ENCODE measurements around the gene LRRC61.
"Not testable (repeated sequence)": the region's sequence is repeated elsewhere in the genome, so short reads cannot be mapped to it uniquely, and the experiment has no call there.

Gene LRRC61, protein sequence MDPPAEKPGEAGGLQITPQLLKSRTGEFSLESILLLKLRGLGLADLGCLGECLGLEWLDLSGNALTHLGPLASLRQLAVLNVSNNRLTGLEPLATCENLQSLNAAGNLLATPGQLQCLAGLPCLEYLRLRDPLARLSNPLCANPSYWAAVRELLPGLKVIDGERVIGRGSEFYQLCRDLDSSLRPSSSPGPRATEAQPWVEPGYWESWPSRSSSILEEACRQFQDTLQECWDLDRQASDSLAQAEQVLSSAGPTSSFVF

DNA sequence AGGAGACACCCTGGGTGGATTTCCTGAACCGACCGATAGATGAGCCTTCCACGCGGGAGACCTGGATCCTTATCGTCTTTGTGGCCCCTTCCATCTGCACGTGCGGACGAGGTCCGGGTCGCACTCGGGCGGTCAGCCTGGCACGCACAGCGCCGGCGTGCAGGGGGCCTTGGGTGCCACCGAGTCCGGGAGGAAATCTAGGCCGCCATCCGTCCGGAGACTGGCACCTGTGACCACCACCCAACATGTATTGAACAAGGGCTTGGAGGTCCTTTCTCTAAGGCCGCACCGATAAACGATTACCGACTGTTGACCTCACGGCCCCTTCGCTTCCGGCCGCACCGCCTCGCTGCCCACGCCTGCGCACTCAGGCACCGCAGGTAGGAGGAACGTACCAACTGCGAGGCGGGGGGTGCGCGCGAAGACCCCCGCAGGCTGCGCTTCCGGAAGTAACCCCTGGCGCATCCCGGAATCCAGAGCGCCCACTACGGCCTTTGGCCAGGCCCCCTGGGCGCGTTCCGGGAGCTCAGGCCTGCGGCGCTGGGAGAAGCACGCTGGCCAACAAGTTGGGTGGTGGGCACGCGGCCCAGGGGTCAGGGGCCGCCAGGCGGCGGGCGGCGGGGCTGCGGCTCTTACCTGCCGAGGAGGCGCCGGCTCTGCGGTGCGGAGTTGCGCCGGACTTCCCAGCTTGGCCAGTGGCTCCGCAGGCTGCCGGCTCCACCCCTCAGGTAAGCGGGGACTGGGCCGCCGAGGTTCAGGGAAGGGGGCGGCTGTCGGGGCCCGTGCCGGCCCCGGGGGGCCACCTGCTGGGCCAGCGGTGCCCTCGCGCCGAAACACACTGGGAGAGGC is at the start of gene LRRC61, which contains the start of gene ACTR3C:
LRRC61 (plus strand) TSS at position 523 of the 849 bp plus-strand sequence. CDS start 13,507 bp downstream, outside the sequence.
ACTR3C (minus strand) TSS at position 713 of the 849 bp plus-strand sequence. CDS start 28,249 bp downstream, outside the sequence.
- H3K4me3 ChIP-seq (ENCODE audit: insufficient read depth, low read length, poor library complexity, severe bottlenecking), result peak within 1 kb of the TSS; percentile 41
- H3K27me3 ChIP-seq (ENCODE audit: low read length), result no peaks in the 10 kb centered on the region
- TF ChIP-seq EZH2phosphoT487 (conservative IDR thresholded peaks at IDR 0.05; ENCODE audit: low read length), result no peak
- TF ChIP-seq, protein P1, sequence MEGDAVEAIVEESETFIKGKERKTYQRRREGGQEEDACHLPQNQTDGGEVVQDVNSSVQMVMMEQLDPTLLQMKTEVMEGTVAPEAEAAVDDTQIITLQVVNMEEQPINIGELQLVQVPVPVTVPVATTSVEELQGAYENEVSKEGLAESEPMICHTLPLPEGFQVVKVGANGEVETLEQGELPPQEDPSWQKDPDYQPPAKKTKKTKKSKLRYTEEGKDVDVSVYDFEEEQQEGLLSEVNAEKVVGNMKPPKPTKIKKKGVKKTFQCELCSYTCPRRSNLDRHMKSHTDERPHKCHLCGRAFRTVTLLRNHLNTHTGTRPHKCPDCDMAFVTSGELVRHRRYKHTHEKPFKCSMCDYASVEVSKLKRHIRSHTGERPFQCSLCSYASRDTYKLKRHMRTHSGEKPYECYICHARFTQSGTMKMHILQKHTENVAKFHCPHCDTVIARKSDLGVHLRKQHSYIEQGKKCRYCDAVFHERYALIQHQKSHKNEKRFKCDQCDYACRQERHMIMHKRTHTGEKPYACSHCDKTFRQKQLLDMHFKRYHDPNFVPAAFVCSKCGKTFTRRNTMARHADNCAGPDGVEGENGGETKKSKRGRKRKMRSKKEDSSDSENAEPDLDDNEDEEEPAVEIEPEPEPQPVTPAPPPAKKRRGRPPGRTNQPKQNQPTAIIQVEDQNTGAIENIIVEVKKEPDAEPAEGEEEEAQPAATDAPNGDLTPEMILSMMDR (IDR thresholded peaks at IDR 0.05; ENCODE audit: insufficient read depth, low read length, poor library complexity, severe bottlenecking), result no peak
- peak within 1 kb of the TSS; percentile 45 for H3K4me2 ChIP-seq (ENCODE audit: low read depth, low read length, poor library complexity, severe bottlenecking)
- H3K9me3 ChIP-seq (ENCODE audit: insufficient read depth, low read length), result no peaks in the 10 kb centered on the region
- H3K36me3 ChIP-seq (ENCODE audit: low read length), result no peaks in the 10 kb centered on the region
- no peaks in the 10 kb centered on the region for H4K20me1 ChIP-seq (ENCODE audit: low read depth, low read length)
- peak within 1 kb of the TSS; percentile 58 for H2AFZ ChIP-seq (ENCODE audit: low read depth, low read length, severe bottlenecking)
- no peaks in the 10 kb centered on the region for H3K79me2 ChIP-seq (ENCODE audit: insufficient read depth, low read length)
- no peaks in the 10 kb centered on the region for H3F3A ChIP-seq (ENCODE audit: insufficient read depth)
- no peaks in the 10 kb centered on the region for H3K9me2 ChIP-seq (replicated peaks; ENCODE audit: insufficient read depth, low read length)
- H3K27ac ChIP-seq (ENCODE audit: low read depth, low read length), result no peak within 1 kb of the TSS
- peak within 1 kb of the TSS; percentile 54 for H3K9ac ChIP-seq (ENCODE audit: low read length)

DNA sequence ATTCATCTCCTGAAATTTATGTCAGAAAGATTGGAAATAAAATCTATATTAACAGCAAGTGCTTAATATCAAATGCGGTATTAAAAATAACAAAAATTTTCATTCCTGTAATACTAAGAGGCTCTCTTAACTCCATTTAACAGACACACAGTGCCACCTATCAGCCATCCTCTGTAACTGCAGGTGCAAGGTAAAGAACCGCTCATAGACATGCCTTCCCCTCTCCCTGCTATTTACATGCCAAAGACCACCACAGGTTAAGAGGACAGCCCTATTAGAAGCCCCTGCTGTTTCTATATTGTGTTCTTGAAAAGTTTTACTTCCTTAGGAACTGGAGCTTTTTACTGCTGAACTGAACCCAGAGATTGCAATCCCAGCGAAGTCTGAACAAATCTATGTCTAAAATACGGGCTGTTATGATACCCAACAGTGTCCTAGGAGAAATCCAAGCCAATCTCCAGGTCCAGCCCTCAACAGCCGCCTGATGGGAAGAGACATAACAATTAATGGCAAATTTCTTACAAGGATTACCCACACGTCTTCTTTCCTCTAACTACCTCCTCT is 46.9 kb upstream of the LRRC61 start:
- H3F3A ChIP-seq (ENCODE audit: insufficient read depth); H3K36me3 ChIP-seq (ENCODE audit: low read length); H2AFZ ChIP-seq (ENCODE audit: low read depth, low read length, severe bottlenecking); H3K9ac ChIP-seq (ENCODE audit: low read length); H3K27ac ChIP-seq (ENCODE audit: low read depth, low read length); H3K4me2 ChIP-seq (ENCODE audit: low read depth, low read length, poor library complexity, severe bottlenecking); H4K20me1 ChIP-seq (ENCODE audit: low read depth, low read length); H3K79me2 ChIP-seq (ENCODE audit: insufficient read depth, low read length); H3K4me3 ChIP-seq (ENCODE audit: insufficient read depth, low read length, poor library complexity, severe bottlenecking); H3K9me3 ChIP-seq (ENCODE audit: insufficient read depth, low read length); H3K27me3 ChIP-seq (ENCODE audit: low read length); H3K9me2 ChIP-seq (replicated peaks; ENCODE audit: insufficient read depth, low read length): not testable (repeated sequence)

DNA sequence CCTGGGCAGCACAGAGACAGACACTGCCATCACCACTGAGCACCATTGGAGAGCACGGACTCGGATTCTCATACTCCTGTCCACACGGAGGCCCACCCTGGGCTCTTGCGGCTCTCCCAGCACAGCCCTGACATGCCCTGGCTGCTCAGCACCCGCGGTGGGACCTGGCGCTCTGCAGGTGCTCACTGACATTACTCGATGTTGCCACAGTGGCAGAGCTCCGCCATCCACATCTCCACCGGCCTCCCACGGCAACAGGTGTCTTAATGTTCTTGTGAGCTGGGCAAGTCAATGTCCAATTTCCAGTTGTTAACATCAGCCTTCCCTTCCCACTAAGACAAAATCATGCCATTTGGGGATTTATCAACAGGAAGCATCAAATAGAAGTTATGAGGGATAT is 44.8 kb upstream of the LRRC61 start:
- not testable (repeated sequence) for H3K27me3 ChIP-seq (ENCODE audit: low read length); H3K36me3 ChIP-seq (ENCODE audit: low read length); H2AFZ ChIP-seq (ENCODE audit: low read depth, low read length, severe bottlenecking); H3K79me2 ChIP-seq (ENCODE audit: insufficient read depth, low read length); H3K4me3 ChIP-seq (ENCODE audit: insufficient read depth, low read length, poor library complexity, severe bottlenecking); H3K9me3 ChIP-seq (ENCODE audit: insufficient read depth, low read length); H3K9ac ChIP-seq (ENCODE audit: low read length); H3K4me2 ChIP-seq (ENCODE audit: low read depth, low read length, poor library complexity, severe bottlenecking); H3K27ac ChIP-seq (ENCODE audit: low read depth, low read length); H3K9me2 ChIP-seq (replicated peaks; ENCODE audit: insufficient read depth, low read length); H3F3A ChIP-seq (ENCODE audit: insufficient read depth); H4K20me1 ChIP-seq (ENCODE audit: low read depth, low read length)

DNA sequence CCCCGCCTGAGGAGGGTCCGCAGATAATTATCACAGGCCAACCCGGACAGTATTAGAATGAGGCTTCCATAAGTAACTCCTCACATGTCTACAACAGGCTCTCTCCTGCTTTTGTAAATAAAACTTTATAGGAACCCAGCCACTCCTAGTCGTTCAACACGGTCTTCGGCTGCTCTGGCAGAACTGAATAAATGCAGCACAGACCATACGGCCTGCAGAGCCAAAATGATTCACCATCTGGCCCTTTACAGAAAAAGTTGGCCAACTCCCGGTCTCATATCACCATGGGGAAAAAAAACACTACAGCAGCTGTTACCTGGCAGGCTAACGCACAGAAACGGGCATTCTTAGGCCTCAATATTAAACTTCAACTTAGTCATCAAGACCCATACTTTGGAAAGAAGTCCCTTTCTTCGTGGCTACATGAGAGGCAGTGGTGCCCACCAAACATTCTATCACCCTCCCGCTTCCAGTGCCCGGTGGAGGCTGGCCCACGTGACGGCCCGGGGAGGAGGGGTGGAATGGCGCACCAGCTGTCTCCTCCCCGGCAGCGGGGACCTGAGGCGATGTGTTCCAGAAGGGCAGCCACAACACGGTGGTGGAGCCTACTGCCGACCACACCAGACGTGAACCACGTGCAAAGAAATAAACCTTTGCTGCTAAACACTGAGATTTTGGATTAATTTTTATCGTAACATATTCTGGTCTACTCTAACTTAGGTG is 41.3 kb upstream of the LRRC61 start:
- not testable (repeated sequence) for H3K27ac ChIP-seq (ENCODE audit: low read depth, low read length); H3K9me2 ChIP-seq (replicated peaks; ENCODE audit: insufficient read depth, low read length)

DNA sequence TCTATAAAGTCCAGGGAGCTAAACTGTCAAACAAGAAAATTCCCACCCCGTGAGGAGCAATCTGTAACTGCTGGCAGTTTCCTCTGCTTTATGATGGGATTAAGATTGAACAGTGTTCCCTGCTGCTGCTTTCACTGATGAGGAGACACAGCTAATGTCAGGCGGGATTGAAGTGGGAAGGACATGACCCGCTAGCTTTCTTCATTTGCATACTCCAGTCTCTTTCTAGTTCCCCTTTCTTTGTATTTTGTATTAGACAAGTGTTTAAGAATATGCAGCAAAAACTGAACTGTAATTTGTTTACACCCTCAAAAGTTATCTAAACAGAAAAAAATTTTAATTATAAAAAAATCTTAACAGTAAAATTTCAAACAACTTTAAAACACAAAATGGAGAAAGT is 40.0 kb upstream of the LRRC61 start:
- not testable (repeated sequence) for H3K9ac ChIP-seq (ENCODE audit: low read length); H2AFZ ChIP-seq (ENCODE audit: low read depth, low read length, severe bottlenecking); H3K4me2 ChIP-seq (ENCODE audit: low read depth, low read length, poor library complexity, severe bottlenecking); H3K27ac ChIP-seq (ENCODE audit: low read depth, low read length); H3K27me3 ChIP-seq (ENCODE audit: low read length); H3K79me2 ChIP-seq (ENCODE audit: insufficient read depth, low read length); H3K9me2 ChIP-seq (replicated peaks; ENCODE audit: insufficient read depth, low read length); H3K36me3 ChIP-seq (ENCODE audit: low read length); H4K20me1 ChIP-seq (ENCODE audit: low read depth, low read length); H3F3A ChIP-seq (ENCODE audit: insufficient read depth); H3K4me3 ChIP-seq (ENCODE audit: insufficient read depth, low read length, poor library complexity, severe bottlenecking); H3K9me3 ChIP-seq (ENCODE audit: insufficient read depth, low read length)

More for the DNA sequence above, 41.3 kb upstream of the LRRC61 start:
- H3K79me2 ChIP-seq (ENCODE audit: insufficient read depth, low read length); H3K27me3 ChIP-seq (ENCODE audit: low read length); H2AFZ ChIP-seq (ENCODE audit: low read depth, low read length, severe bottlenecking); H3K4me3 ChIP-seq (ENCODE audit: insufficient read depth, low read length, poor library complexity, severe bottlenecking); H3K9me3 ChIP-seq (ENCODE audit: insufficient read depth, low read length); H3F3A ChIP-seq (ENCODE audit: insufficient read depth); H3K9ac ChIP-seq (ENCODE audit: low read length); H3K36me3 ChIP-seq (ENCODE audit: low read length); H4K20me1 ChIP-seq (ENCODE audit: low read depth, low read length); H3K4me2 ChIP-seq (ENCODE audit: low read depth, low read length, poor library complexity, severe bottlenecking): not testable (repeated sequence)

DNA sequence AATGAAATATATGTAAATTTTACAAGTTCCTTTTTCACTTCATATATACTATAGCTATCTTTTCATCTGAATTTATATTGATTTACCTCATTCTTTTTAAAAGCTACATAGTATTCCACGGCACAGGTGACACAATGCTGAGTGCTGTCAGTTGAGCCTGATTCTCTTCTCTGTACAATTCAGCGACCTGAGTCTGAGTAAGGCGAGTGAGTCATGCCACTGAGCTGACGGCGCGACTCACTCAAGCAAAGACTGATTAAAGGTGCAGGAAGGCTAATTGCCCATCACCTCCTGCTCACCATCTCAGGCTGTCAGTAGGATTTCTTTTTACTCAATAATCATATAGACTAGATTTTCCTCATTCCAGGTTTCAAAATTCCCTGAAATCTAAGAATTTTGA is 39.5 kb upstream of the LRRC61 start:
- H3K79me2 ChIP-seq (ENCODE audit: insufficient read depth, low read length); H3K4me3 ChIP-seq (ENCODE audit: insufficient read depth, low read length, poor library complexity, severe bottlenecking); H4K20me1 ChIP-seq (ENCODE audit: low read depth, low read length); H3K9ac ChIP-seq (ENCODE audit: low read length); H3K27me3 ChIP-seq (ENCODE audit: low read length); H2AFZ ChIP-seq (ENCODE audit: low read depth, low read length, severe bottlenecking); H3K27ac ChIP-seq (ENCODE audit: low read depth, low read length); H3K9me2 ChIP-seq (replicated peaks; ENCODE audit: insufficient read depth, low read length); H3K9me3 ChIP-seq (ENCODE audit: insufficient read depth, low read length); H3K36me3 ChIP-seq (ENCODE audit: low read length); H3K4me2 ChIP-seq (ENCODE audit: low read depth, low read length, poor library complexity, severe bottlenecking); H3F3A ChIP-seq (ENCODE audit: insufficient read depth): not testable (repeated sequence)

Data from SU-DHL-6 (cell line).